ENCODE measurements around the gene KXD1. TPM values are rescaled to one million over a fixed set of nuclear protein-coding genes. Genes with fewer than 3 reads are reported as not detected.

The KXD1 gene
- total RNA-seq, 6 donors from 2014 or later = 69.6 to 333 (median 103) TPM

- Histone ChIP-seq H3K36me3 (peaks cover 0 to 15% (median 9%) of the 10 kb centered on the region in 4 donors), H3K27me3 (no peaks in the 10 kb centered on the region), H3K27ac (no peak overlapping the region), H3K4me3 (peak overlapping the region in 3 of 4 donors; percentile 13 to 45 (median 42)), H3K4me1 (peaks cover 19 to 35% (median 23%) of the 10 kb centered on the region in 4 donors), H3K9me3 (no peaks in the 10 kb centered on the region)
- TF ChIP-seq CTCF (IDR thresholded peaks at IDR 0.05) (no peak), EP300 (IDR thresholded peaks at IDR 0.05) (no peak), POLR2AphosphoS5 (IDR thresholded peaks at IDR 0.05) (no peak), POLR2A (IDR thresholded peaks at IDR 0.05) (no peak)
- DNase-seq (peak in 1 of 2 donors; percentile 84), ATAC-seq (ENCODE audit: low FRiP score in 2 of 2) (no peak)
- 9 to 37% methylated on average over 5 to 25 of the region's 26 CpGs for WGBS, 2 donors
Measured at GRCh38 chr19:18594824-18595373, 37.2 kb downstream of the KXD1 start.

- Histone ChIP-seq H3K27ac (no peak overlapping the region), H3K4me1 (peaks cover 15 to 29% (median 19%) of the 10 kb centered on the region in 4 donors), H3K36me3 (peaks cover 0 to 14% (median 8%) of the 10 kb centered on the region in 4 donors), H3K9me3 (no peaks in the 10 kb centered on the region), H3K4me3 (no peak overlapping the region), H3K27me3 (no peaks in the 10 kb centered on the region)
- DNase-seq = no peak
- 55 to 72% methylated on average over 4 to 6 of the region's 6 CpGs for WGBS, 2 donors
- TF ChIP-seq POLR2A (IDR thresholded peaks at IDR 0.05) (no peak), POLR2AphosphoS5 (IDR thresholded peaks at IDR 0.05) (no peak), EP300 (IDR thresholded peaks at IDR 0.05) (no peak), CTCF (IDR thresholded peaks at IDR 0.05) (no peak)
- no peak for ATAC-seq (ENCODE audit: low FRiP score in 2 of 2)
Measured at GRCh38 chr19:18595475-18595874, 37.8 kb downstream of the KXD1 start.

GRCh38 chr19:18596752-18597157 lies 39.1 kb downstream of the KXD1 start:
- Histone ChIP-seq H3K27me3 (no peaks in the 10 kb centered on the region), H3K36me3 (peaks cover 0 to 4% (median 2%) of the 10 kb centered on the region in 4 donors), H3K4me1 (peaks cover 14 to 25% (median 18%) of the 10 kb centered on the region in 4 donors), H3K4me3 (no peak overlapping the region), H3K27ac (no peak overlapping the region), H3K9me3 (no peaks in the 10 kb centered on the region)
- DNase-seq (peak; percentile 51 to 89), ATAC-seq (ENCODE audit: low FRiP score in 2 of 2) (peak; percentile 39 to 49)
- TF ChIP-seq EP300 (IDR thresholded peaks at IDR 0.05) = no peak
- no peak for TF ChIP-seq CTCF (IDR thresholded peaks at IDR 0.05)
- TF ChIP-seq POLR2AphosphoS5 (IDR thresholded peaks at IDR 0.05) = no peak
- TF ChIP-seq POLR2A (IDR thresholded peaks at IDR 0.05) = no peak
- WGBS, 2 donors = 17 to 41% methylated on average over 6 to 21 of the region's 21 CpGs

GRCh38 chr19:18597809-18598660 lies 40.4 kb downstream of the KXD1 start:
- TF ChIP-seq EP300 (IDR thresholded peaks at IDR 0.05) (no peak), POLR2A (IDR thresholded peaks at IDR 0.05) (no peak), CTCF (IDR thresholded peaks at IDR 0.05) (no peak), POLR2AphosphoS5 (IDR thresholded peaks at IDR 0.05) (no peak)
- Histone ChIP-seq H3K27me3 (no peaks in the 10 kb centered on the region), H3K4me1 (peaks cover 14 to 25% (median 18%) of the 10 kb centered on the region in 4 donors), H3K4me3 (no peak overlapping the region), H3K9me3 (no peaks in the 10 kb centered on the region), H3K27ac (no peak overlapping the region), H3K36me3 (no peaks in the 10 kb centered on the region)
- 49% methylated on average over 17 to 24 of the region's 25 CpGs for WGBS, 2 donors
- no peak for DNase-seq
- ATAC-seq (ENCODE audit: low FRiP score in 2 of 2) = no peak
